Fibroblast of villous mesenchyme (primary cell): ENCODE measurements around the gene SAP30L. TPM values are rescaled to one million over a fixed set of nuclear protein-coding genes. Genes with fewer than 3 reads are reported as not detected.

Experiments
- DNase-seq: peaks from one replicate; pipeline ENCODE4 v3.0.0-alpha.2; 2010; ENCODE audit warnings: low read depth
- H3K4me3 ChIP-seq: 2 replicates; pipeline ENCODE4 v1.5.1; 2011; ENCODE audit warnings: low read depth, mild to moderate bottlenecking, low read length
- total RNA-seq: library from RNA; depleted of rRNA; stranded (reverse); fragments of >200 nt; gene quantifications from 2 replicates; pipeline ENCODE4 v1.2.3, GENCODE V29; 2012
- TF ChIP-seq, protein P1 (sequence below): IDR thresholded peaks from 2 replicates; pipeline ENCODE4 v1.5.1; 2012; ENCODE audit warnings: low read depth, mild to moderate bottlenecking, low read length; ENCODE audit not compliant: insufficient read depth

Gene SAP30L
- total RNA-seq, 1 donor, result 20.7 TPM

DNA sequence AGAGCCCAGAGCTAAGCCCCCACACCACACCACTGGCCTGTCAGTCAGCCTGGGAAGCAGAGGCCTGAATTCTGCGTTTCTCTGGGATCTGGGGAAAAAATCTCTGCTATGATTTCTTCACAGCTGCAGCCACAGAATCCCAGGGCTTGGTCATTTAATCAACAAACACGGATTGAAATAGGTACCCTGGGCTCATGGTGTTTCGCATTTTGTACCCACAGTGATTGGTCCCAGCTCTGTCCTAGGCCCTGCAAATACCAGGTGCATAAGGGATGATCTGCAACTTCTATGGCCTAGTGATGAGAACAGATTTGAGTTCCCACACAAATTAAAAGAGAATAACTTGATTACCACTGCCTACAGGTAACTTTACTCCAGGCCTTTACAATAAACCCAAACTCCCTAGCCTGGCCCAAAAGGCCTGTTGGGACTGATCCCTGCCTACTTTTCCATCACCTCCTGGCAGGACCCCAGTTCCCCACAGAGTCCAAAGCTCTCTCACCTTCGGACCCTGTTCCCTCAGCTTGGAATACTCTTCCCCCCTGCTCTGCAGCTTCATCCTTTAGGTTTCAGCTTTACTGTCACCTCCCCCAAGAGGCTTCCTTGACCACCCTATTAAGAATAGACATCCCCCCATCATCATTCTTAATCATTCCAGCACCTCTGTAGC is 14.7 kb upstream of the SAP30L start:
- TF ChIP-seq, protein P1, sequence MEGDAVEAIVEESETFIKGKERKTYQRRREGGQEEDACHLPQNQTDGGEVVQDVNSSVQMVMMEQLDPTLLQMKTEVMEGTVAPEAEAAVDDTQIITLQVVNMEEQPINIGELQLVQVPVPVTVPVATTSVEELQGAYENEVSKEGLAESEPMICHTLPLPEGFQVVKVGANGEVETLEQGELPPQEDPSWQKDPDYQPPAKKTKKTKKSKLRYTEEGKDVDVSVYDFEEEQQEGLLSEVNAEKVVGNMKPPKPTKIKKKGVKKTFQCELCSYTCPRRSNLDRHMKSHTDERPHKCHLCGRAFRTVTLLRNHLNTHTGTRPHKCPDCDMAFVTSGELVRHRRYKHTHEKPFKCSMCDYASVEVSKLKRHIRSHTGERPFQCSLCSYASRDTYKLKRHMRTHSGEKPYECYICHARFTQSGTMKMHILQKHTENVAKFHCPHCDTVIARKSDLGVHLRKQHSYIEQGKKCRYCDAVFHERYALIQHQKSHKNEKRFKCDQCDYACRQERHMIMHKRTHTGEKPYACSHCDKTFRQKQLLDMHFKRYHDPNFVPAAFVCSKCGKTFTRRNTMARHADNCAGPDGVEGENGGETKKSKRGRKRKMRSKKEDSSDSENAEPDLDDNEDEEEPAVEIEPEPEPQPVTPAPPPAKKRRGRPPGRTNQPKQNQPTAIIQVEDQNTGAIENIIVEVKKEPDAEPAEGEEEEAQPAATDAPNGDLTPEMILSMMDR, result no peak
- H3K4me3 ChIP-seq, result no peak overlapping the region
- DNase-seq, result no peak

DNA sequence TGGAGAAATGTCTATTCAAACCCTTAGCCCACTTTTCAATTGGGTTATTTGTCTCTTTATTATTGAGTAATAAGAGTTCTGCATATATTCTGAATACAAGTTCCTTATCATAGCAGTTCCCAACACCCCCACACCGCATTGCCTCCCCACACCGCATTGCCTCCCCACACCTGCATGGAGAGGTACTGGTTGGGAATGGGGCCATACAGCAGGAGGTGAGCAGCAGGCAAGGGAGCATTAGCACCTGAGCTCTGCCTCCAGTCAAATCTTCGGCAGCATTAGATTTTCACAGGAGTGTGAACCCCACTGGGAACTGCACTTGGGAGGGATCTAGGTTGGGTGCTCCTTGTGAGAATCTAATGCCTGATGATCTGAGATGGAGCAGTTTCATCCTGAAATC is 10.6 kb upstream of the SAP30L start:
- DNase-seq, result no peak
- TF ChIP-seq, protein P1, result no peak
- no peak overlapping the region for H3K4me3 ChIP-seq

DNA sequence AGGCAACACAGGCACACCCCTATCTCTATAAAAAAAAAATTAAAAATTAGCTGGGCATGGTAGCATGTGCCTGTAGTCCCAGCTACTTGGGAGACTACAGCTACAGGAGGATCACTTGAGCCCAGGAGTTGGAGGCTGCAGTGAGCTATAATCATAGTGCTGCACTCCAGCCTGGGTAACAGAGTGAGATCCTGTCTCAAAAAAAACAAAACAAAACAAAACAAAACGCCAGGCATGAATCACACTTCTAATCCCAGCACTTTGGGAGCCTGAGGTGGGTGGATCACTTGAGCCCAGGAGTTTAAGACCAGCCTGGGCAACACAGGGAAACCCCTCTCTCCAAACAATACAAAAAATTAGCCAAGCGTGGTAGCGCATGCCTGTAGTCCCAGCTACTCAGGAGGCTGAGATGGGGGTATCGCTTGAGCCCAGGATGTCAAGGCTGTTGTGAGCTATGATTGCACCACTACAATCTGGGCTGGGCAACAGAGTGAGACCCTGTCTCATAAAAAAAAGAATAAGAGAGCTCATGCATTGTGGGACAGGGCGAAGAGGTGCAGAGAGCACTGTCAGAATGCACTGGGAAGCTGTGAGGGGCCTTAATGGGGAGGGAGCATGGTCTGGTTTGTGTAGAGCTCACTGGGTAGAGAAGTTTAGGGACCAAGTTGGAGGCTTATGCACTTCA is 8.4 kb upstream of the SAP30L start:
- DNase-seq, result no peak
- no peak overlapping the region for H3K4me3 ChIP-seq
- TF ChIP-seq, protein P1, result no peak

DNA sequence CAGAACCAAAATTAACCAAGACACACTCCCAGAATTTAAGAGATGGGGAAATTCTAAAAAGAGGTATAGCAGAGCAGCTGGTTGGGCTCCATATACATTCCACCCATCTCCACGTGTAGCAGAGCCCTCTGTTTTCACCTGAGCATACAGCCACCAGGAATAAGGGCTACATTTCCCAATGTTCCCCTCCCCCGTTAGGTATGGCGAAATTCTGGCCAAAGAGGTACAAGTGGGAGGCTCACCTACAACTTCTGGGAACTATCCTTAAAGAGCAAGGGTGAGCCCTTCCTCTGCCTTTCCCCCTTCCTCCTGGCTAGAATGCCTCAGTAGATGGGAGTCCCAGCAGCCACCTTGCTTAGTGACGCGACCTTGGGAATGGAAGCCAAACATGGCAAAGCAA is 5.3 kb upstream of the SAP30L start:
- TF ChIP-seq, protein P1, result no peak
- H3K4me3 ChIP-seq, result no peak overlapping the region
- DNase-seq, result no peak

DNA sequence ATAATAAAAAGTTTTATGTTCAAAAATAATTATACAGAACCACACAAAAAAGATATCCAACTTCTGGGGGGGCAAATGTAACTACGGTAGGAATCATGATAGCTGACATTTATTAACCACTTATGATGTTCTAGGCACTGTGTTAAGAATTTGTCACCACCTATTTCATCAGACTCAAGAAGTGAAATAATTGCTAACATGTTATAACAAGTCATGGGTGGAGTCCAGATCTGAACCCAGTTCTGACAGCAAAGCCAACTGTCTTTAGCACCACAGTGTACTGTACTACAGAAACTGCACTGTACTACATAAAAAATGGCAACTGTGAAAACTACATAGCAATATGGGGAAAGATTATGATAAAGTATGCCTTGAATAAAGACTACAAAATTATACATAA is 3.0 kb upstream of the SAP30L start:
- DNase-seq, result no peak
- TF ChIP-seq, protein P1, result no peak
- no peak overlapping the region for H3K4me3 ChIP-seq

DNA sequence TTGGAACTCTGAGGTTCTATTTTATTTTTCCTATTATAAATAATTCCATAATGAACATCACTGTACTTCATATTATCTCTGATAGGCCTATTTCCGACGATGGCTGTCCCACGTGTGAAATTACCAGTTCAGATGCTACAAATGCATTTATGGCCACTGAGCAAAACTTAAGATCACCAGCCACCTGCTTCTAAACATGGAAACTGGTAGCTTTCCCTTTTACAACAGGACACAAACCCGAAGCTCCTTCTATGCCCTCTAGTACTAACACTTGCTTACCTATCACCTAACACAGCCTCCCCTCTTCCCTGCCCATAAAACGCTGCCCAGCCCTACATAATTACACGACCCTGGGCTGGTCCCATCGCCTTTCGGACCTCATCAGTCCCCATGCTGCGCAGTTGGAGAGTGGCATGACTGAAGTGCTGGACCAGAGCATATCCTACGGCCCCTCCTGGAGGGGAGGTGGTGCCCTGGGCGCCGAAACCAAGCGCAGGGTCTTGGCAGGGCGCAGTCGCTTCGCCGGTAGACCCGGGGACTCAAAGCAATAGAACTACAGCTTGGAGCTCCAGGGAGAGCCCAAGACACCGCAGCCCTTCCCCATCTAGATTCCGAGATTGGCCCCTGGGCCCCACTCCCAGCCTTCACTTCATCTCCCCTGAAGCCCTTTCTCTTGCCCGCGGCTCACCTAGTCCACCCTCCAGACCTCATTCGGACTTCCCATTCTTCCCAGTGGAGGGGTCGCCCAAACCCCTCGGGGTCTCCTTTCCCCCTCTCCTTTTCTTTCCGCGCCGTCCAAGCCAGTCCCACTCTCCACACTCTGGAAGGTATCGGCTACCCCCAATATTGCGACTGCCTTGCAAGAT is 1.0 kb upstream of the SAP30L start:
- peak; percentile 11 for DNase-seq
- TF ChIP-seq, protein P1, result no peak
- H3K4me3 ChIP-seq, result peak overlapping the region; percentile 98
